Measurements from ENCODE around the gene ABCA2.

ABCA2 gene

GRCh38 chr9:137009938-137010732 lies 17.9 kb downstream of the ABCA2 start:
- Histone ChIP-seq H3K4me3 (replicated peaks; ENCODE audit: low read depth, low read length) (no peak overlapping the region), H3K36me3 (ENCODE audit: control insufficient read depth, insufficient read depth, low read length) (no peaks in the 10 kb centered on the region), H3K27me3 (replicated peaks; ENCODE audit: control insufficient read depth, insufficient read depth, low read length) (no peaks in the 10 kb centered on the region)
- TF ChIP-seq, protein P1, sequence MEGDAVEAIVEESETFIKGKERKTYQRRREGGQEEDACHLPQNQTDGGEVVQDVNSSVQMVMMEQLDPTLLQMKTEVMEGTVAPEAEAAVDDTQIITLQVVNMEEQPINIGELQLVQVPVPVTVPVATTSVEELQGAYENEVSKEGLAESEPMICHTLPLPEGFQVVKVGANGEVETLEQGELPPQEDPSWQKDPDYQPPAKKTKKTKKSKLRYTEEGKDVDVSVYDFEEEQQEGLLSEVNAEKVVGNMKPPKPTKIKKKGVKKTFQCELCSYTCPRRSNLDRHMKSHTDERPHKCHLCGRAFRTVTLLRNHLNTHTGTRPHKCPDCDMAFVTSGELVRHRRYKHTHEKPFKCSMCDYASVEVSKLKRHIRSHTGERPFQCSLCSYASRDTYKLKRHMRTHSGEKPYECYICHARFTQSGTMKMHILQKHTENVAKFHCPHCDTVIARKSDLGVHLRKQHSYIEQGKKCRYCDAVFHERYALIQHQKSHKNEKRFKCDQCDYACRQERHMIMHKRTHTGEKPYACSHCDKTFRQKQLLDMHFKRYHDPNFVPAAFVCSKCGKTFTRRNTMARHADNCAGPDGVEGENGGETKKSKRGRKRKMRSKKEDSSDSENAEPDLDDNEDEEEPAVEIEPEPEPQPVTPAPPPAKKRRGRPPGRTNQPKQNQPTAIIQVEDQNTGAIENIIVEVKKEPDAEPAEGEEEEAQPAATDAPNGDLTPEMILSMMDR (IDR thresholded peaks at IDR 0.05; ENCODE audit: insufficient read depth, low read length, poor library complexity, severe bottlenecking) = no peak
- DNase-seq (ENCODE audit: extremely low read depth, insufficient read length) = no peak

- TF ChIP-seq, protein P1 (IDR thresholded peaks at IDR 0.05; ENCODE audit: insufficient read depth, low read length, poor library complexity, severe bottlenecking) = no peak
- Histone ChIP-seq H3K36me3 (ENCODE audit: control insufficient read depth, insufficient read depth, low read length) (no peaks in the 10 kb centered on the region), H3K27me3 (replicated peaks; ENCODE audit: control insufficient read depth, insufficient read depth, low read length) (no peaks in the 10 kb centered on the region), H3K4me3 (replicated peaks; ENCODE audit: low read depth, low read length) (no peak overlapping the region)
- DNase-seq (ENCODE audit: extremely low read depth, insufficient read length) = no peak
These were observed 18.8 kb downstream of the ABCA2 start for GRCh38 chr9:137009217-137009616.

- Histone ChIP-seq H3K27me3 (replicated peaks; ENCODE audit: control insufficient read depth, insufficient read depth, low read length) (no peaks in the 10 kb centered on the region), H3K4me3 (replicated peaks; ENCODE audit: low read depth, low read length) (no peak overlapping the region)
These were observed 19.7 kb downstream of the ABCA2 start for GRCh38 chr9:137008312-137008711.

GRCh38 chr9:137007816-137008270 lies 20.2 kb downstream of the ABCA2 start:
- TF ChIP-seq, protein P1 (IDR thresholded peaks at IDR 0.05; ENCODE audit: insufficient read depth, low read length, poor library complexity, severe bottlenecking) = no peak
- Histone ChIP-seq H3K36me3 (ENCODE audit: control insufficient read depth, insufficient read depth, low read length) (no peaks in the 10 kb centered on the region), H3K4me3 (replicated peaks; ENCODE audit: low read depth, low read length) (no peak overlapping the region), H3K27me3 (replicated peaks; ENCODE audit: control insufficient read depth, insufficient read depth, low read length) (no peaks in the 10 kb centered on the region)
- DNase-seq (ENCODE audit: extremely low read depth, insufficient read length) = no peak

More at GRCh38 chr9:137008312-137008711, 19.7 kb downstream of the ABCA2 start:
- TF ChIP-seq, protein P1 (IDR thresholded peaks at IDR 0.05; ENCODE audit: insufficient read depth, low read length, poor library complexity, severe bottlenecking) = no peak
- no peak for DNase-seq (ENCODE audit: extremely low read depth, insufficient read length)
- no peaks in the 10 kb centered on the region for H3K36me3 ChIP-seq (ENCODE audit: control insufficient read depth, insufficient read depth, low read length)

DNA sequence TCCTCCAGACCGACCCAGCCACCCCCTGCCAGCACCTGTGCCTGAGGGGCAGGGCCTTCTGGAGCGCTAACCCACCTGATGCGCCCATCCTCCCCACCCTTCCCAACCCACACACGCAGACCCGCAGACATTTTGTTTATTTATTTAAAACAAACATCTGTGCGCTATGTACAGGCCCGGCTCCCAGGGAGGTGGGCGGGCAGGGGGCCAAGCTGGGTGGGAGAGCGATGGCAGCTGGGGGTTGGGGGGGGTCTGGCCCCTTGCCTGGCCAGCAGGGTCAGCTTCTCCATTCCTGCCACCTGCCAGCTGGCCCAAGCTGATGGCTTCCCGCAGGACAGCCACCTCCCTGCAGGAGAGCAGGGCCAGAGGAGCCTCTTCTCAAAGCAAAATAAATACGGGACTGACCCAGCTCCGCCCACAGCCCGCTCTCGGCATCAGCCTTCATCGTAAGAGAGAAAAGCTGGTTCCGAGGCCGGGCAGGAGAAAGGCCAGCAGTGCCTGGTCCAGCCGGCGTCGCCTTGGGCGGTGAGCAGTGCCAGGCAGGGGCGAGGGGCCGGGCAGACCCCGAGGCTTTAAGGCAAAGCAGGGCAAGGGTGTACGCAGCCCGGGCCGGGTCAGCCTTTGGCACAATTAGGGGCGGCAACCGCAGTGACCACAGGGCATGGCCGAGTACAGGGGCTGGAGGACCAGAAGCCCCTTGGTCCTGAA lies 20.8 kb downstream of the ABCA2 start:
- H3K4me3 ChIP-seq (replicated peaks; ENCODE audit: low read depth, low read length) = no peak overlapping the region
- DNase-seq (ENCODE audit: extremely low read depth, insufficient read length) = no peak

More for the DNA sequence above, 20.8 kb downstream of the ABCA2 start:
- TF ChIP-seq, protein P1 (IDR thresholded peaks at IDR 0.05; ENCODE audit: insufficient read depth, low read length, poor library complexity, severe bottlenecking) = no peak
- Histone ChIP-seq H3K36me3 (ENCODE audit: control insufficient read depth, insufficient read depth, low read length) (no peaks in the 10 kb centered on the region), H3K27me3 (replicated peaks; ENCODE audit: control insufficient read depth, insufficient read depth, low read length) (no peaks in the 10 kb centered on the region)

Measured in GM06990 (cell line).